Spleen (tissue), 7 donors: Measurements from ENCODE around the gene EMX1.

Source experiments
- POLR2A ChIP-seq, 3 donors: fragments of 450-650 bp; IDR thresholded peaks; one replicate each; pipeline ENCODE4 v1.5.1; 2017; ENCODE audit warnings: antibody characterized with exemption in 3 of 3, mild to moderate bottlenecking in 1 of 3
- TF ChIP-seq, protein P1 (sequence below), 11 experiments: fragments of 200-600 bp in 7 of 11; fragments of 450-650 bp in 4 of 11; sonication (generic) in 4 of 11; IDR thresholded peaks in 8 of 11; conservative IDR thresholded peaks in 3 of 11; 1 replicate in 7 of 11; 2 replicates in 4 of 11; pipeline versions ENCODE4 v1.4.0 to v1.8.0; 2016 to 2021; ENCODE audit warnings: antibody characterized with exemption in 11 of 11, inconsistent platforms in 4 of 11, mild to moderate bottlenecking in 1 of 11
- donor health status: DM: no; HTN: no; CAD: no; lungs with moderate emphysema.
- donor health status: DM: no; HTN: no; CAD: no.
- donor health status: DM: no; HTN: no; CAD: no.

GRCh38 chr2:72895154-72895553 lies 22.2 kb upstream of the EMX1 start:
- TF ChIP-seq POLR2A (IDR thresholded peaks at IDR 0.05): no peak
- TF ChIP-seq, protein P1, sequence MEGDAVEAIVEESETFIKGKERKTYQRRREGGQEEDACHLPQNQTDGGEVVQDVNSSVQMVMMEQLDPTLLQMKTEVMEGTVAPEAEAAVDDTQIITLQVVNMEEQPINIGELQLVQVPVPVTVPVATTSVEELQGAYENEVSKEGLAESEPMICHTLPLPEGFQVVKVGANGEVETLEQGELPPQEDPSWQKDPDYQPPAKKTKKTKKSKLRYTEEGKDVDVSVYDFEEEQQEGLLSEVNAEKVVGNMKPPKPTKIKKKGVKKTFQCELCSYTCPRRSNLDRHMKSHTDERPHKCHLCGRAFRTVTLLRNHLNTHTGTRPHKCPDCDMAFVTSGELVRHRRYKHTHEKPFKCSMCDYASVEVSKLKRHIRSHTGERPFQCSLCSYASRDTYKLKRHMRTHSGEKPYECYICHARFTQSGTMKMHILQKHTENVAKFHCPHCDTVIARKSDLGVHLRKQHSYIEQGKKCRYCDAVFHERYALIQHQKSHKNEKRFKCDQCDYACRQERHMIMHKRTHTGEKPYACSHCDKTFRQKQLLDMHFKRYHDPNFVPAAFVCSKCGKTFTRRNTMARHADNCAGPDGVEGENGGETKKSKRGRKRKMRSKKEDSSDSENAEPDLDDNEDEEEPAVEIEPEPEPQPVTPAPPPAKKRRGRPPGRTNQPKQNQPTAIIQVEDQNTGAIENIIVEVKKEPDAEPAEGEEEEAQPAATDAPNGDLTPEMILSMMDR (IDR thresholded peaks at IDR 0.05 in 8 of 11, conservative IDR thresholded peaks at IDR 0.05 in 3 of 11): no peak
